Measurements from ENCODE around the gene PDE9A. TPM values are rescaled to one million over a fixed set of nuclear protein-coding genes. Genes with fewer than 3 reads are reported as not detected.

PDE9A gene
- total RNA-seq, 1 experiment from 2014 or later, result 8.4 TPM

GRCh38 chr21:42657676-42658319, 4.4 kb downstream of the PDE9A start:
- Histone ChIP-seq H3K27ac (no peak overlapping the region), H3F3A (ENCODE audit: insufficient read depth, low read depth) (peaks cover 10% of the 10 kb centered on the region; the same call in 1 of the 2 replicates), H3K9me2 (ENCODE audit: insufficient read depth) (no peaks in the 10 kb centered on the region), H3K9me3 (ENCODE audit: insufficient read depth, low read depth) (no peaks in the 10 kb centered on the region), H2AFZ (no peak overlapping the region), H4K20me1 (ENCODE audit: insufficient read depth) (peaks cover 6% of the 10 kb centered on the region), H3K4me1 (replicated peaks; ENCODE audit: insufficient read depth) (peaks cover 24% of the 10 kb centered on the region), H3K4me2 (no peak overlapping the region), H3K36me3 (ENCODE audit: low read depth) (no peaks in the 10 kb centered on the region), H3K27me3 (ENCODE audit: insufficient read depth, low read depth) (no peaks in the 10 kb centered on the region), H3K4me3 (no peak overlapping the region), H3K79me2 (ENCODE audit: low read depth) (0 out of 2 replicates have a peak, but pooled peaks cover 3% of the 10 kb centered on the region)
- CTCF ChIA-PET, result no interaction called here
- DNase-seq, result no peak
- POLR2A ChIA-PET (ENCODE audit: unreplicated experiment), result no interaction called here
- BruUV-seq (replicated peaks), result no TSS peak
- intact Hi-C loops (cut with micrococcal nuclease; ENCODE audit: unreplicated experiment), result no loop called here
- TF ChIP-seq CTCF (conservative IDR thresholded peaks at IDR 0.05) (no peak), EZH2 (IDR thresholded peaks at IDR 0.05; ENCODE audit: low read depth) (no peak)

GRCh38 chr21:42658320-42659105, 5.1 kb downstream of the PDE9A start:
- no peaks in the 10 kb centered on the region for H3K27me3 ChIP-seq (ENCODE audit: insufficient read depth, low read depth)
- POLR2A ChIA-PET (ENCODE audit: unreplicated experiment), result no interaction called here
- no TSS peak for BruUV-seq (replicated peaks)

More at GRCh38 chr21:42658320-42659105, 5.1 kb downstream of the PDE9A start:
- DNase-seq, result no peak
- no peaks in the 10 kb centered on the region for H3K9me2 ChIP-seq (ENCODE audit: insufficient read depth)
- no peaks in the 10 kb centered on the region for H3K9me3 ChIP-seq (ENCODE audit: insufficient read depth, low read depth)
- no peak overlapping the region for H3K4me2 ChIP-seq
- peaks cover 6% of the 10 kb centered on the region; the same call in 1 of the 2 replicates for H3F3A ChIP-seq (ENCODE audit: insufficient read depth, low read depth)
- H2AFZ ChIP-seq, result no peak overlapping the region
- intact Hi-C loops (cut with micrococcal nuclease; ENCODE audit: unreplicated experiment), result no loop called here
- no peak overlapping the region for H3K27ac ChIP-seq
- 0 out of 2 replicates have a peak, but pooled peaks cover 3% of the 10 kb centered on the region for H3K79me2 ChIP-seq (ENCODE audit: low read depth)
- no peaks in the 10 kb centered on the region for H3K36me3 ChIP-seq (ENCODE audit: low read depth)
- H3K4me3 ChIP-seq, result no peak overlapping the region
- H4K20me1 ChIP-seq (ENCODE audit: insufficient read depth), result peaks cover 6% of the 10 kb centered on the region
- TF ChIP-seq EZH2 (IDR thresholded peaks at IDR 0.05; ENCODE audit: low read depth) (no peak), CTCF (conservative IDR thresholded peaks at IDR 0.05) (no peak)
- H3K4me1 ChIP-seq (replicated peaks; ENCODE audit: insufficient read depth), result peaks cover 24% of the 10 kb centered on the region
- CTCF ChIA-PET, result no interaction called here
